Upper lobe of right lung (tissue), 1 donor: Measurements from ENCODE around the gene SLC7A9. TPM values are rescaled to one million over a fixed set of nuclear protein-coding genes. Genes with fewer than 3 reads are reported as not detected.
"Not testable (repeated sequence)": the region's sequence is repeated elsewhere in the genome, so short reads cannot be mapped to it uniquely, and the experiment has no call there.

Experiments
- ATAC-seq: fragments of 200-7000 bp; cut with Tn5 transposase; one replicate; pipeline ENCODE4 v1.9.1; 2020; ENCODE audit warnings: mild to moderate bottlenecking, moderate library complexity
- DNase-seq: peaks from one replicate; pipeline ENCODE4 v3.0.0-alpha.2; 2020
- H3K27ac ChIP-seq: fragments of 200-600 bp; one replicate; pipeline ENCODE4 v1.8.0; 2022
- H3K27me3 ChIP-seq: fragments of 200-600 bp; one replicate; pipeline ENCODE4 v1.8.0; 2022; ENCODE audit warnings: mild to moderate bottlenecking
- H3K36me3 ChIP-seq: fragments of 200-600 bp; one replicate; pipeline ENCODE4 v1.8.0; 2022
- H3K4me1 ChIP-seq: fragments of 200-600 bp; one replicate; pipeline ENCODE4 v1.8.0; 2022
- H3K4me3 ChIP-seq: fragments of 200-600 bp; one replicate; pipeline ENCODE4 v1.8.0; 2022; ENCODE audit warnings: mild to moderate bottlenecking
- H3K9me3 ChIP-seq: fragments of 200-600 bp; one replicate; pipeline ENCODE4 v1.8.0; 2022
- CTCF ChIP-seq: fragments of 200-600 bp; IDR thresholded peaks from one replicate; pipeline ENCODE4 v1.8.0; 2022; ENCODE audit warnings: antibody characterized with exemption
- intact Hi-C: fragments of 100-400 bp; cut with DNase I; formaldehyde crosslinking; loops from one replicate; pipeline ENCODE4 v1.11.0; 2022
- total RNA-seq: library from RNA; stranded (reverse); fragmentation: NEBNext Ultra II Directional; extraction: Animal tissue kit (Norgen Biotek cat#: 25700); gene quantifications from one replicate; pipeline ENCODE4 v1.2.1, GENCODE V29; 2021
- donor health status: DM: no; HTN: yes; CAD: no; lungs with severe emphysema.

The SLC7A9 gene
- total RNA-seq, 1 donor from 2014 or later, result 0.46 TPM

- Histone ChIP-seq H3K4me1 (no peaks in the 10 kb centered on the region), H3K36me3 (no peaks in the 10 kb centered on the region), H3K9me3 (peaks cover 7% of the 10 kb centered on the region), H3K27ac (no peak overlapping the region), H3K27me3 (no peaks in the 10 kb centered on the region), H3K4me3 (no peak overlapping the region)
- TF ChIP-seq CTCF, result no peak
- DNase-seq (peak; percentile 27), ATAC-seq (no peak)
- intact Hi-C loops, result no loop called here
Observed at GRCh38 chr19:32890326-32890725, 20.8 kb upstream of the SLC7A9 start.

DNA sequence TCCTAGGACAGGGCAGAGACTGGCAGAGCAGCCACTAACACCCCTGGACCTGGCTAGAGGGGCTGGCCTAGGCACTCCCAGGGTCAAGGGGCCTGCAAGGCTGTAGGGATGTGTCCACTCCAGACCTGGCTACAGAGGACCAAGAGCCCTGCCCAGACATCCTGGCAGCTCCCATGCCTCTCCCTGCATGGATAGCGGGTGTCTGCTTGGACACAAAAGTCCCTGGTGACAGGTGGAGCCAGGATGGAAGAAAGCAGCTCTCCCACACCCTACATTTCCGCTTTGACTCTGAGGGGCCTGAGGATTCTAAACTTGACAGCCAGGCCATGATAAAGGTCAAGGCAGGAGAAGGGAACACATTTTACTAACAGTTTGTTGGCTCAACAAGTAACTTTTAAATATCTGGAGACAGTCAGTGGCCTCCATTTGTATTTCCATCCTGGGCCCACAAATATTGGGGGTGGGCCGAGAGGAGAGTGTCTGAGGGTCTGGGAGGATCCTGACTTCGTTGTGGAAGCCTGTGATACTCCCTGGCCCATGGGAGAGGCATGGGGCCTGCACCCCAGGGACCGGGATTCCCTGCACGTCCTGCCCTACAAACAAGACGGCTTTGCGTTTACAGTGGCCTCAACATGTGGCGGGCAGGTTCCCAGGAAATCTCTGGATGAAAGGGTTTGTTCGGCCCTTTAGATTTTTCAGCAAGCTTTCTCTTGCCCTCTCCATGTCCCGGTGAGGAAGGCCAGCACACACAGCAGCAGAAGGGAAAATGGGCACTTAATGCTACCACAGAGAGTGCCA is 19.8 kb upstream of the SLC7A9 start:
- ATAC-seq, result peak; percentile 13
- intact Hi-C loops, result no loop called here
- TF ChIP-seq CTCF, result no peak

GRCh38 chr19:32887572-32888215 is 18.1 kb upstream of the SLC7A9 start:
- Histone ChIP-seq H3K9me3 (peaks cover 7% of the 10 kb centered on the region), H3K27me3 (no peaks in the 10 kb centered on the region), H3K4me1 (no peaks in the 10 kb centered on the region), H3K27ac (no peak overlapping the region), H3K4me3 (no peak overlapping the region), H3K36me3 (no peaks in the 10 kb centered on the region)
- DNase-seq, result no peak
- intact Hi-C loops, result no loop called here
- ATAC-seq, result no peak
- no peak for TF ChIP-seq CTCF

More for the DNA sequence above, 19.8 kb upstream of the SLC7A9 start:
- Histone ChIP-seq H3K27me3 (no peaks in the 10 kb centered on the region), H3K4me3 (no peak overlapping the region), H3K36me3 (no peaks in the 10 kb centered on the region), H3K4me1 (no peaks in the 10 kb centered on the region), H3K27ac (no peak overlapping the region), H3K9me3 (peaks cover 7% of the 10 kb centered on the region)
- peak; percentile 17 for DNase-seq

- no peak for ATAC-seq
- Histone ChIP-seq H3K36me3 (no peaks in the 10 kb centered on the region), H3K4me1 (no peaks in the 10 kb centered on the region), H3K4me3 (no peak overlapping the region), H3K27ac (no peak overlapping the region), H3K9me3 (peaks cover under 1% of the 10 kb centered on the region), H3K27me3 (no peaks in the 10 kb centered on the region)
- intact Hi-C loops, result no loop called here
- no peak for TF ChIP-seq CTCF
- DNase-seq, result peak; percentile 25
Observed at GRCh38 chr19:32886241-32886640, 16.7 kb upstream of the SLC7A9 start.

- H3K27me3 ChIP-seq, intact Hi-C loops, ATAC-seq, H3K36me3 ChIP-seq, H3K27ac ChIP-seq, H3K9me3 ChIP-seq, H3K4me3 ChIP-seq, H3K4me1 ChIP-seq: not testable (repeated sequence)
- peak; percentile 7 for DNase-seq
Observed at GRCh38 chr19:32885255-32885654, 15.7 kb upstream of the SLC7A9 start.

DNA sequence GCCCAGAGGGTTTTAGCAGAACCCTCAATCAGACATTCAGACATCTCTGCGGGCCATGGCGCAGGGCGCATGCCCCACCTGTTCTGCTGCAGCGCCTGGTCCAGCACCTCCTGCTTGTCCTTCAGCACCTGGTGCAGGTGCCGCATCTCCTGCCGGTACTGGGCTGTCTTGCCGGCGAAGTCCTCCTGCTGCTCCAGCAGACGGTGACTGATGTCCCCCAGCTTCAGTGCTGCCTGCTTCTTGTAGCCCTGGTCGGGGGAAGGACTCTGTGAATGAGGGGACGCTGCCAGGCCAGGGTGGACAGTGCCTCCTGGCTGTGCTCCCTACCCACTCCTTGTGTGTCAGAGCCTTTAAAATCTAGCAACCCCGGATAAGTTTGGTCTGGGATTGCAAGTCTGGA is 12.2 kb upstream of the SLC7A9 start:
- ATAC-seq, result no peak
- H3K36me3 ChIP-seq, result peaks cover 6% of the 10 kb centered on the region
- intact Hi-C loops, result no loop called here

More for the DNA sequence above, 12.2 kb upstream of the SLC7A9 start:
- no peak for TF ChIP-seq CTCF
- H3K4me3 ChIP-seq, result no peak overlapping the region
- no peaks in the 10 kb centered on the region for H3K4me1 ChIP-seq
- no peaks in the 10 kb centered on the region for H3K9me3 ChIP-seq
- H3K27me3 ChIP-seq, result no peaks in the 10 kb centered on the region
- DNase-seq, result peak; percentile 49
- H3K27ac ChIP-seq, result no peak overlapping the region
